CD14-positive monocyte (primary cell): ENCODE measurements around the gene GOLGA5. TPM values are rescaled to one million over a fixed set of nuclear protein-coding genes. Genes with fewer than 3 reads are reported as not detected.
"Not testable (repeated sequence)": the region's sequence is repeated elsewhere in the genome, so short reads cannot be mapped to it uniquely, and the experiment has no call there.

Source experiments
- DNase-seq, 3 donors: peaks; one replicate each; pipeline ENCODE4 v3.0.0-alpha.2; 2011 to 2022
- H2AFZ ChIP-seq: 2 replicates; pipeline ENCODE4 v1.6.0; 2012; ENCODE audit warnings: mild to moderate bottlenecking, low read depth, low read length, inconsistent platforms; ENCODE audit not compliant: insufficient read depth, poor library complexity, severe bottlenecking
- H3K27ac ChIP-seq, 2 donors: 1 replicate in 1 of 2; 2 replicates in 1 of 2; pipeline ENCODE4 v1.5.1; 2012 to 2013; ENCODE audit warnings: low read length in 2 of 2, control low read depth in 1 of 2, inconsistent platforms in 1 of 2, low read depth in 1 of 2, mild to moderate bottlenecking in 1 of 2
- H3K27me3 ChIP-seq, 2 donors: one replicate each; pipeline versions ENCODE4 v1.6.0 to v1.6.1; 2011 to 2013; ENCODE audit warnings: low read length in 2 of 2; ENCODE audit not compliant: control insufficient read depth in 2 of 2, insufficient read depth in 2 of 2
- H3K36me3 ChIP-seq, 2 donors: replicated peaks in 1 of 2; 1 replicate in 1 of 2; 2 replicates in 1 of 2; pipeline versions ENCODE4 v1.5.1 to v1.6.1; 2012 to 2013; ENCODE audit warnings: low read length in 2 of 2, control low read depth in 1 of 2, inconsistent platforms in 1 of 2, mild to moderate bottlenecking in 1 of 2; ENCODE audit not compliant: insufficient read depth in 2 of 2, control insufficient read depth in 1 of 2
- H3K4me1 ChIP-seq, 2 donors: 1 replicate in 1 of 2; 2 replicates in 1 of 2; pipeline versions ENCODE4 v1.5.1 to v1.6.1; 2012 to 2013; ENCODE audit warnings: low read length in 2 of 2, control low read depth in 1 of 2, inconsistent platforms in 1 of 2, mild to moderate bottlenecking in 1 of 2, moderate library complexity in 1 of 2; ENCODE audit not compliant: insufficient read depth in 2 of 2, control insufficient read depth in 1 of 2
- H3K4me2 ChIP-seq: replicated peaks from 2 replicates; pipeline ENCODE3; 2012; ENCODE audit warnings: low read length, moderate library complexity, mild to moderate bottlenecking; ENCODE audit not compliant: poor library complexity, severe bottlenecking; ENCODE audit errors: extremely low read depth
- H3K4me3 ChIP-seq, 3 experiments: fragments of 200-600 bp in 1 of 3; sonication (generic) in 1 of 3; replicated peaks in 1 of 3; 1 replicate in 2 of 3; 2 replicates in 1 of 3; pipeline ENCODE4 v1.5.1; 2011 to 2013; ENCODE audit warnings: low read length in 3 of 3, mild to moderate bottlenecking in 3 of 3, control low read depth in 2 of 3, low read depth in 2 of 3, inconsistent platforms in 1 of 3, moderate library complexity in 1 of 3
- H3K79me2 ChIP-seq: 2 replicates; pipeline ENCODE4 v1.6.0; 2012; ENCODE audit warnings: mild to moderate bottlenecking, control low read depth, inconsistent platforms, low read length, moderate library complexity; ENCODE audit not compliant: insufficient read depth
- H3K9ac ChIP-seq: 2 replicates; pipeline ENCODE4 v1.6.0; 2017; ENCODE audit warnings: low read length, mild to moderate bottlenecking; ENCODE audit not compliant: insufficient read depth, poor library complexity, severe bottlenecking
- H3K9me3 ChIP-seq, 2 donors: replicated peaks in 1 of 2; 1 replicate in 1 of 2; 2 replicates in 1 of 2; pipeline versions ENCODE4 v1.5.1 to v1.6.1; 2012 to 2013; ENCODE audit warnings: low read length in 2 of 2, control low read depth in 1 of 2; ENCODE audit not compliant: control insufficient read depth in 1 of 2, insufficient read depth in 1 of 2
- H4K20me1 ChIP-seq: 2 replicates; pipeline ENCODE4 v1.6.0; 2012; ENCODE audit warnings: mild to moderate bottlenecking, low read length, control low read depth, moderate library complexity; ENCODE audit not compliant: insufficient read depth
- H3K27ac Mint-ChIP-seq, 7 donors: one replicate each; pipeline ENCODE4 v1.8.0; 2020; ENCODE audit warnings: mild to moderate bottlenecking in 7 of 7, mixed read lengths in 7 of 7, moderate library complexity in 6 of 7, inconsistent platforms in 2 of 7
- H3K27me3 Mint-ChIP-seq, 3 donors: one replicate each; pipeline ENCODE4 v1.8.0; 2021 to 2022; ENCODE audit warnings: low read depth in 3 of 3, mild to moderate bottlenecking in 3 of 3, mixed read lengths in 3 of 3, moderate library complexity in 3 of 3, inconsistent platforms in 1 of 3
- H3K36me3 Mint-ChIP-seq, 2 donors: one replicate each; pipeline ENCODE4 v1.8.0; 2020; ENCODE audit warnings: mixed read lengths in 2 of 2, inconsistent platforms in 1 of 2, mild to moderate bottlenecking in 1 of 2
- H3K4me1 Mint-ChIP-seq: one replicate; pipeline ENCODE4 v1.8.0; 2020; ENCODE audit warnings: mild to moderate bottlenecking, mixed read lengths
- H3K4me3 Mint-ChIP-seq, 2 donors: one replicate each; pipeline ENCODE4 v1.8.0; 2020; ENCODE audit warnings: mild to moderate bottlenecking in 2 of 2, mixed read lengths in 2 of 2, moderate library complexity in 1 of 2
- H3K9me3 Mint-ChIP-seq, 7 donors: one replicate each; pipeline ENCODE4 v1.8.0; 2020 to 2022; ENCODE audit warnings: mixed read lengths in 7 of 7, mild to moderate bottlenecking in 6 of 7, moderate library complexity in 6 of 7, inconsistent platforms in 2 of 7
- CTCF ChIP-seq: fragments of 200-600 bp; IDR thresholded peaks from one replicate; pipeline ENCODE4 v1.8.0; 2022; ENCODE audit warnings: antibody characterized with exemption, mild to moderate bottlenecking
- WGBS: methylation state at CpG from one replicate; pipeline ENCODE4 v1.1.5; 2013; ENCODE audit warnings: missing lambda C conversion rate; ENCODE audit not compliant: insufficient coverage; 5-methylcytosine and 5-hydroxymethylcytosine counted together
- intact Hi-C, 2 donors: fragments of 100-400 bp; cut with micrococcal nuclease; formaldehyde crosslinking; loops; one replicate each; pipeline versions ENCODE4 v1.15.0 to v1.15.1; 2023
- polyA plus RNA-seq, 3 donors: library from polyadenylated mRNA; depleted of rRNA in 1 of 3; unstranded in 2 of 3; stranded (reverse) in 1 of 3; fragments of 300-500 nt in 2 of 3; fragments of >200 nt in 1 of 3; fragmentation: Illumina TruSeq in 2 of 3; gene quantifications; 1 replicate in 2 of 3; 2 replicates in 1 of 3; pipeline ENCODE4 v1.2.3, GENCODE V29; 2012 to 2021

Gene GOLGA5
- polyA plus RNA-seq, 3 donors = 12.4 to 19.0 (median 16.3) TPM

GRCh38 chr14:92813201-92813600 lies 19.1 kb downstream of the GOLGA5 start:
- no peak overlapping the region for H3K27ac ChIP-seq
- 96% methylated on average over 2 of the region's 3 CpGs for WGBS
- no peaks in the 10 kb centered on the region for H3K4me1 Mint-ChIP-seq
- no peak overlapping the region for H2AFZ ChIP-seq
- no peak for DNase-seq
- H3K9me3 Mint-ChIP-seq = no peaks in the 10 kb centered on the region
- H3K9me3 ChIP-seq = no peaks in the 10 kb centered on the region
- peaks cover 93 to 99% of the 10 kb centered on the region in 2 donors for H3K36me3 ChIP-seq
- no peaks in the 10 kb centered on the region for H3K79me2 ChIP-seq
- H3K27me3 ChIP-seq = no peaks in the 10 kb centered on the region
- no peaks in the 10 kb centered on the region for H3K27me3 Mint-ChIP-seq
- H3K9ac ChIP-seq = no peak overlapping the region
- H3K4me3 Mint-ChIP-seq = no peak overlapping the region
- H3K4me2 ChIP-seq = no peak overlapping the region
- peaks cover 41 to 51% of the 10 kb centered on the region in 2 donors for H3K36me3 Mint-ChIP-seq
- no peak overlapping the region for H3K27ac Mint-ChIP-seq
- no peak for TF ChIP-seq CTCF
- intact Hi-C loops = no loop called here
- H4K20me1 ChIP-seq = peaks cover 23% of the 10 kb centered on the region
- no peak overlapping the region for H3K4me3 ChIP-seq
- no peaks in the 10 kb centered on the region for H3K4me1 ChIP-seq

DNA sequence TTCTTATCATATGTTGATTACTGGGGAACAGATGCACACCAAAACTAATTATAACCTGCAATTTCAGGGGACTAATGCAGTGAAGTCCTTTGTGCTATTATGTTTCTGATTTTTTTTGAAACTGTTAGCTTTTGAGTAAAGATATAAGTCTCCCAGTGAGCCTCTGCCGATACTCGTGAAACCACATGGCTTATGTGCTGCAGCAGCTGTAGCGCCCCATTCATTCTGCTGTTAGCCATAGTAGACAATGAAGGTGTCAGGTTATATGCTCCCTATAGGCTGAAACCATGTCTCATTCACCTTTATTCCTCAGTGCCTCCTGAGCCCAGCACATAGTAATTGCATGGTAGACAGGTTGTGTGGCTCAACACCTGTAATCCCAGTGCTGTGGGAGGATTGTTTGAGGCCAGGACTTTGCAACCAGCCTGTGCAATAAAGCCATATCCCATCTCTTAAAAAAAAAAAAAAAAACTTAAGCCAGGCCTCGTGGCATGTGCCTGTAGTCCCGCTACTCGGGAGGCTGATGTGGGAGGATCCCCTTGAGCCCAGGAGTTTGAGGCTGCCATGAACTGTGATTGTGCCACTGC lies 25.0 kb downstream of the GOLGA5 start:
- Histone ChIP-seq H3K79me2 (no peaks in the 10 kb centered on the region), H3K27ac (no peak overlapping the region), H3K4me3 (no peak overlapping the region), H3K4me1 (no peaks in the 10 kb centered on the region), H2AFZ (no peak overlapping the region), H3K36me3 (peaks cover 94 to 99% of the 10 kb centered on the region in 2 donors), H3K9me3 (no peaks in the 10 kb centered on the region), H3K9ac (no peak overlapping the region), H4K20me1 (peaks cover 8% of the 10 kb centered on the region), H3K4me2 (no peak overlapping the region), H3K27me3 (no peaks in the 10 kb centered on the region)
- Mint-ChIP-seq H3K4me3 (no peak overlapping the region), H3K27me3 (no peaks in the 10 kb centered on the region), H3K4me1 (no peaks in the 10 kb centered on the region), H3K9me3 (no peaks in the 10 kb centered on the region), H3K36me3 (peaks cover 73 to 80% of the 10 kb centered on the region in 2 donors), H3K27ac (peak overlapping the region in 1 of 7 donors; percentile 58)
- TF ChIP-seq CTCF = no peak
- DNase-seq = no peak
- intact Hi-C loops = no loop called here
- 85% methylated on average over 5 of the region's 6 CpGs for WGBS

DNA sequence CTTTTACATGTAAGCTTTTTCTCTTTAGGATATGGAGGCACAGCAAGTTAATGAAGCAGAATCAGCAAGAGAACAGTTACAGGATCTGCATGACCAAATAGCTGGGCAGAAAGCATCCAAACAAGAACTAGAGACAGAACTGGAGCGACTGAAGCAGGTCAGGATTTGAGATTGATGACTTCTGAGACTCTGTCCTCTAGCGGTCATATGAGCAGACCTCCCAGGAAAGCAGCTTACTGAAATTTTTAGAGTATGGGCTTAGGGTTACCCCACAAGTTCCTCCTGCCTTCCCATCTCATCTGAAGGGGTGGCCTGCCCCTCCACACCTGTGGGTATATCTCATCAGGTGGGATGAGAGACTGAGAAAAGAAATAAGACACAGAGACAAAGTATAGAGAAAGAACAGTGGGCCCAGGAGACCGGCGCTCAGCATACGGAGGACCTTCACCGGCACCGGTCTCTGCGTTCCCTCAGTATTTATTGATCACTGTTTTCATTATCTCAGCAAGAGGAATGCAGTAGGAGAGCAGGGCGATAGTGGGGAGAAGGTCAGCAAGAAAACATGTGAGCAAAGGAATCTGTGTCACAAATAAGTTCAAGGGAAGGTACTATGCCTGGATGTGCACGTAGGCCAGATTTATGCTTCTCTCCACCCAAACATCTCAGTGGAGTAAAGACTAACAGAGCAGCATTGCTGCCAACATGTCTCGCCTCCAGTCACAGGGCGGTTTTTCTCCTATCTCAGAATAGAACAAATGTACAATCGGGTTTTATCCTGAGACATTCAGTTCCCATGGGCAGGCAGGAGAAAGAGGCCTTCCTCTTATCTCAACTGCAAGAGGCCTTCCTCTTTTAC lies 25.8 kb downstream of the GOLGA5 start:
- peaks cover 94 to 99% of the 10 kb centered on the region in 2 donors for H3K36me3 ChIP-seq
- H3K9me3 ChIP-seq, H3K4me1 ChIP-seq, H3K4me3 ChIP-seq, H3K27me3 ChIP-seq, H3K4me3 Mint-ChIP-seq, H3K4me1 Mint-ChIP-seq, H3K9ac ChIP-seq, H4K20me1 ChIP-seq, H2AFZ ChIP-seq, H3K79me2 ChIP-seq, intact Hi-C loops, DNase-seq, H3K9me3 Mint-ChIP-seq, H3K4me2 ChIP-seq, H3K27me3 Mint-ChIP-seq, H3K27ac ChIP-seq: not testable (repeated sequence)
- peak overlapping the region in 1 of 7 donors; percentile 22 for H3K27ac Mint-ChIP-seq
- WGBS = 100% methylated on average over 4 of the region's 13 CpGs
- H3K36me3 Mint-ChIP-seq = peaks cover 81 to 88% of the 10 kb centered on the region in 2 donors
